Measurements from ENCODE around the gene NOP14. TPM values are rescaled to one million over a fixed set of nuclear protein-coding genes. Genes with fewer than 3 reads are reported as not detected.
A peak's percentile ranks its signal among the peaks of the same experiment; 100 is the strongest.

Gene NOP14
- total and polyA plus RNA-seq, 4 donors = 13.3 to 25.4 (median 19.7) TPM

GRCh38 chr4:2932951-2933565 lies 30.1 kb downstream of the NOP14 start:
- 53 to 57% methylated on average over 15 of the region's 15 CpGs for WGBS, 2 donors
- peak overlapping the region in 1 of 2 donors; percentile 19 for H3K9ac ChIP-seq (ENCODE audit: insufficient read depth in 1 of 2, low read length in 2 of 2)
- no peak for TF ChIP-seq CTCF (IDR thresholded peaks at IDR 0.05; ENCODE audit: control extremely low read depth, extremely low read depth)
- H3K9me3 ChIP-seq (ENCODE audit: control insufficient read depth in 4 of 4, insufficient read depth in 3 of 4, low read length in 3 of 4) = no peaks in the 10 kb centered on the region
- peaks cover 0 to 52% (median 34%) of the 10 kb centered on the region in 5 donors for H3K4me1 ChIP-seq (ENCODE audit: control insufficient read depth in 5 of 5, insufficient read depth in 5 of 5, low read length in 5 of 5)
- peak overlapping the region in 1 of 2 donors; percentile 91 for H3K27ac ChIP-seq (ENCODE audit: low read depth in 1 of 2, low read length in 1 of 2)
- peak in 1 of 3 donors; percentile 15 for DNase-seq
- H3K4me3 ChIP-seq = no peak overlapping the region
- H3K27me3 ChIP-seq (ENCODE audit: control insufficient read depth in 3 of 3, insufficient read depth in 3 of 3, low read length in 2 of 3) = no peaks in the 10 kb centered on the region
- ATAC-seq (ENCODE audit: insufficient read depth, low FRiP score) = no peak
- H3K36me3 ChIP-seq (ENCODE audit: control insufficient read depth in 4 of 4, insufficient read depth in 4 of 4, low read length in 4 of 4) = peaks cover 4 to 38% (median 12%) of the 10 kb centered on the region in 4 donors

GRCh38 chr4:2932321-2932950 lies 30.8 kb downstream of the NOP14 start:
- 65 to 71% methylated on average over 18 of the region's 18 CpGs for WGBS, 2 donors
- Histone ChIP-seq H3K27ac (ENCODE audit: low read depth in 1 of 2, low read length in 1 of 2) (peak overlapping the region in 1 of 2 donors; percentile 91), H3K9ac (ENCODE audit: insufficient read depth in 1 of 2, low read length in 2 of 2) (no peak overlapping the region), H3K9me3 (ENCODE audit: control insufficient read depth in 4 of 4, insufficient read depth in 3 of 4, low read length in 3 of 4) (no peaks in the 10 kb centered on the region), H3K4me3 (no peak overlapping the region), H3K4me1 (ENCODE audit: control insufficient read depth in 5 of 5, insufficient read depth in 5 of 5, low read length in 5 of 5) (peaks cover 0 to 50% (median 34%) of the 10 kb centered on the region in 5 donors), H3K36me3 (ENCODE audit: control insufficient read depth in 4 of 4, insufficient read depth in 4 of 4, low read length in 4 of 4) (peaks cover 4 to 40% (median 14%) of the 10 kb centered on the region in 4 donors), H3K27me3 (ENCODE audit: control insufficient read depth in 3 of 3, insufficient read depth in 3 of 3, low read length in 2 of 3) (no peaks in the 10 kb centered on the region)
- no peak for TF ChIP-seq CTCF (IDR thresholded peaks at IDR 0.05; ENCODE audit: control extremely low read depth, extremely low read depth)
- DNase-seq (peak in 1 of 3 donors; percentile 9), ATAC-seq (ENCODE audit: insufficient read depth, low FRiP score) (no peak)

- no peak overlapping the region for H3K9ac ChIP-seq (ENCODE audit: insufficient read depth in 1 of 2, low read length in 2 of 2)
- no peaks in the 10 kb centered on the region for H3K9me3 ChIP-seq (ENCODE audit: control insufficient read depth in 4 of 4, insufficient read depth in 3 of 4, low read length in 3 of 4)
- peaks cover 5 to 44% (median 17%) of the 10 kb centered on the region in 4 donors for H3K36me3 ChIP-seq (ENCODE audit: control insufficient read depth in 4 of 4, insufficient read depth in 4 of 4, low read length in 4 of 4)
- TF ChIP-seq CTCF (IDR thresholded peaks at IDR 0.05; ENCODE audit: control extremely low read depth, extremely low read depth) = no peak
- H3K4me3 ChIP-seq = no peak overlapping the region
- 34 to 54% methylated on average over 34 to 38 of the region's 38 CpGs for WGBS, 2 donors
- ATAC-seq (ENCODE audit: insufficient read depth, low FRiP score) (no peak), DNase-seq (peak in 1 of 3 donors; percentile 27)
- peaks cover 0 to 45% (median 30%) of the 10 kb centered on the region in 5 donors for H3K4me1 ChIP-seq (ENCODE audit: control insufficient read depth in 5 of 5, insufficient read depth in 5 of 5, low read length in 5 of 5)
- peak overlapping the region; percentile 2 to 91 for H3K27ac ChIP-seq (ENCODE audit: low read depth in 1 of 2, low read length in 1 of 2)
- H3K27me3 ChIP-seq (ENCODE audit: control insufficient read depth in 3 of 3, insufficient read depth in 3 of 3, low read length in 2 of 3) = no peaks in the 10 kb centered on the region
Measured at GRCh38 chr4:2931512-2932301, 31.5 kb downstream of the NOP14 start.
